Measurements from ENCODE around the gene MYBPC3. TPM values are rescaled to one million over a fixed set of nuclear protein-coding genes. Genes with fewer than 3 reads are reported as not detected.

MYBPC3 gene
- total RNA-seq, 1 donor from 2014 or later = not detected

- no peak for DNase-seq (ENCODE audit: low read depth in 2 of 2)
Observed at GRCh38 chr11:47384498-47384897, 32.0 kb upstream of the MYBPC3 start.

GRCh38 chr11:47383071-47383470, 30.6 kb upstream of the MYBPC3 start:
- no peak for DNase-seq (ENCODE audit: low read depth in 2 of 2)

GRCh38 chr11:47380078-47380477, 27.6 kb upstream of the MYBPC3 start:
- no peak for DNase-seq (ENCODE audit: low read depth in 2 of 2)

GRCh38 chr11:47379317-47379716, 26.8 kb upstream of the MYBPC3 start:
- no peak for DNase-seq (ENCODE audit: low read depth in 2 of 2)

GRCh38 chr11:47378836-47379170, 26.3 kb upstream of the MYBPC3 start:
- DNase-seq (ENCODE audit: low read depth in 2 of 2) = no peak

GRCh38 chr11:47378010-47378835, 25.7 kb upstream of the MYBPC3 start, which contains the start of gene SPI1:
Gene SPI1 (minus strand): TSS chr11:47378547. CDS start chr11:47378353, 194 bp downstream.
- no peak for DNase-seq (ENCODE audit: low read depth in 2 of 2)

GRCh38 chr11:47377571-47378009, 25.1 kb upstream of the MYBPC3 start:
- no peak for DNase-seq (ENCODE audit: low read depth in 2 of 2)

- DNase-seq (ENCODE audit: low read depth in 2 of 2) = no peak
Observed at GRCh38 chr11:47376525-47377371, 24.2 kb upstream of the MYBPC3 start.

- no peak for DNase-seq (ENCODE audit: low read depth in 2 of 2)
Observed at GRCh38 chr11:47376107-47376524, 23.6 kb upstream of the MYBPC3 start.

- no peak for DNase-seq (ENCODE audit: low read depth in 2 of 2)
Observed at GRCh38 chr11:47375546-47376085, 23.1 kb upstream of the MYBPC3 start.

- DNase-seq (ENCODE audit: low read depth in 2 of 2) = no peak
Observed at GRCh38 chr11:47375020-47375419, 22.5 kb upstream of the MYBPC3 start.

- no peak for DNase-seq (ENCODE audit: low read depth in 2 of 2)
Observed at GRCh38 chr11:47374720-47375019, 22.2 kb upstream of the MYBPC3 start.

GRCh38 chr11:47373876-47374719, 21.6 kb upstream of the MYBPC3 start:
- peak; percentile 78 to 88 for DNase-seq (ENCODE audit: low read depth in 2 of 2)

- no peak for DNase-seq (ENCODE audit: low read depth in 2 of 2)
Observed at GRCh38 chr11:47372422-47372821, 19.9 kb upstream of the MYBPC3 start.

GRCh38 chr11:47369676-47370075, 17.2 kb upstream of the MYBPC3 start:
- DNase-seq (ENCODE audit: low read depth in 2 of 2) = no peak

- DNase-seq (ENCODE audit: low read depth in 2 of 2) = no peak
Observed at GRCh38 chr11:47366020-47366490, 13.6 kb upstream of the MYBPC3 start.

- no peak for DNase-seq (ENCODE audit: low read depth in 2 of 2)
Observed at GRCh38 chr11:47361419-47361818, 8.9 kb upstream of the MYBPC3 start.

GRCh38 chr11:47360341-47360740, 7.8 kb upstream of the MYBPC3 start:
- no peak for DNase-seq (ENCODE audit: low read depth in 2 of 2)

- peak in 1 of 2 donors; percentile 25 for DNase-seq (ENCODE audit: low read depth in 2 of 2)
Observed at GRCh38 chr11:47359586-47359985, 7.1 kb upstream of the MYBPC3 start.

GRCh38 chr11:47359162-47359561, 6.7 kb upstream of the MYBPC3 start:
- DNase-seq (ENCODE audit: low read depth in 2 of 2) = no peak

GRCh38 chr11:47358731-47359051, 6.2 kb upstream of the MYBPC3 start:
- no peak for DNase-seq (ENCODE audit: low read depth in 2 of 2)

Measured in lung microvascular endothelial cell (primary cell).